ENCODE measurements around the gene SHROOM3. TPM values are rescaled to one million over a fixed set of nuclear protein-coding genes. Genes with fewer than 3 reads are reported as not detected.
"Not testable (repeated sequence)": the region's sequence is repeated elsewhere in the genome, so short reads cannot be mapped to it uniquely, and the experiment has no call there.

The SHROOM3 gene
- total RNA-seq, 1 donor from 2014 or later, result not detected

- H3K4me3 Mint-ChIP-seq (ENCODE audit: low read depth); H3K9me3 Mint-ChIP-seq; H3K4me1 Mint-ChIP-seq (ENCODE audit: low read depth); H3K27ac Mint-ChIP-seq; intact Hi-C loops (cut with micrococcal nuclease); DNase-seq (ENCODE audit: low spot score); H3K36me3 Mint-ChIP-seq (ENCODE audit: low read depth): not testable (repeated sequence)
- H3K27me3 Mint-ChIP-seq (ENCODE audit: low read depth), result peaks cover 10% of the 10 kb centered on the region
Observed at GRCh38 chr4:76454073-76454472, 19.0 kb downstream of the SHROOM3 start.

DNA sequence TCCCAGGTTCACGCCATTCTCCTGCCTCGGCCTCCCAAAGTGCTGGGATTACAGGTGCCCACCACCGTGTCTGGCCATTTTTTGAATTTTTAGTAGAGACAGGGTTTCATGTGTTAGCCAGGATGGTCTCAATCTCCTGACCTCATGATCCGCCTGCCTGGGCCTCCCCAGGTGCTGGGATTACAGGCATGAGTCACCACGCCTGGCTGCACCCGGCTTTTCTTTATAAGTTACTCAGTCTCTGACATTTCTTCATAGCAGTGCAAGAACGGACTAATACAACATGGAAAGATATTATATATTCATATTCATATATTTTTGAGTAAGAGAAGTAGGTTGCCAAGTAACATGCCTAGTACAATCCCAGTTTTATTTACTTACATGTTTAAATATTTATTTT lies 22.9 kb downstream of the SHROOM3 start:
- intact Hi-C loops (cut with micrococcal nuclease), result no loop called here
- Mint-ChIP-seq H3K36me3 (ENCODE audit: low read depth) (no peaks in the 10 kb centered on the region), H3K9me3 (peaks cover 4% of the 10 kb centered on the region), H3K4me3 (ENCODE audit: low read depth) (no peak overlapping the region), H3K27me3 (ENCODE audit: low read depth) (peaks cover 3% of the 10 kb centered on the region), H3K27ac (no peak overlapping the region), H3K4me1 (ENCODE audit: low read depth) (no peaks in the 10 kb centered on the region)
- DNase-seq (ENCODE audit: low spot score), result no peak

DNA sequence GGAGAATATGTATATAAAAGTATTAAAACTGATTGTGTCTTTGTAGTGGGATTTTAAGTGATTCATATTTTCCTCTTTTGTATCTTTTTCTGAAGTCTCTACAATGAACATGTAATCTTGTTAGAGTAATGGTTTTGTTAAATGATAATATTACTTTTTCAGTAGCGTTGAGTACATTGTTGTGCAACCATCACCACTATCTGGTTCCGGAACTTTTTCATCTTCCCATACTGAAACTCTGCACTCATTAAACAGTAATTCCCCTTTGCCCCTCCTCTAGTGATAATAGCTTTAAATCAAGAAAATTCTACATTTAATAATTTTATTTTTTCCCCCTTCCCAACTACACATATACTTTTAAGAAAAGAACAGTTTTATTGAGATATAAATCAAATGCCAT lies 23.3 kb downstream of the SHROOM3 start:
- H3K27me3 Mint-ChIP-seq (ENCODE audit: low read depth), result peaks cover 3% of the 10 kb centered on the region
- no peaks in the 10 kb centered on the region for H3K36me3 Mint-ChIP-seq (ENCODE audit: low read depth)
- peaks cover 8% of the 10 kb centered on the region for H3K9me3 Mint-ChIP-seq
- intact Hi-C loops (cut with micrococcal nuclease), result no loop called here
- no peaks in the 10 kb centered on the region for H3K4me1 Mint-ChIP-seq (ENCODE audit: low read depth)
- no peak for DNase-seq (ENCODE audit: low spot score)
- no peak overlapping the region for H3K4me3 Mint-ChIP-seq (ENCODE audit: low read depth)
- no peak overlapping the region for H3K27ac Mint-ChIP-seq

GRCh38 chr4:76458825-76459224 lies 23.8 kb downstream of the SHROOM3 start:
- H3K27me3 Mint-ChIP-seq (ENCODE audit: low read depth), result peaks cover 3% of the 10 kb centered on the region

GRCh38 chr4:76459291-76459723 lies 24.3 kb downstream of the SHROOM3 start:
- H3K4me1 Mint-ChIP-seq (ENCODE audit: low read depth), result no peaks in the 10 kb centered on the region
- H3K27me3 Mint-ChIP-seq (ENCODE audit: low read depth), result peaks cover 3% of the 10 kb centered on the region
- no peaks in the 10 kb centered on the region for H3K36me3 Mint-ChIP-seq (ENCODE audit: low read depth)
- intact Hi-C loops (cut with micrococcal nuclease), result no loop called here
- no peak for DNase-seq (ENCODE audit: low spot score)
- H3K9me3 Mint-ChIP-seq, result peaks cover 9% of the 10 kb centered on the region
- H3K27ac Mint-ChIP-seq, result no peak overlapping the region
- H3K4me3 Mint-ChIP-seq (ENCODE audit: low read depth), result no peak overlapping the region

More at GRCh38 chr4:76458825-76459224, 23.8 kb downstream of the SHROOM3 start:
- DNase-seq (ENCODE audit: low spot score), result no peak
- Mint-ChIP-seq H3K4me3 (ENCODE audit: low read depth) (no peak overlapping the region), H3K9me3 (peaks cover 9% of the 10 kb centered on the region), H3K27ac (no peak overlapping the region), H3K36me3 (ENCODE audit: low read depth) (no peaks in the 10 kb centered on the region), H3K4me1 (ENCODE audit: low read depth) (no peaks in the 10 kb centered on the region)
- intact Hi-C loops (cut with micrococcal nuclease), result no loop called here

GRCh38 chr4:76463568-76463967 lies 28.5 kb downstream of the SHROOM3 start:
- intact Hi-C loops (cut with micrococcal nuclease), result no loop called here

DNA sequence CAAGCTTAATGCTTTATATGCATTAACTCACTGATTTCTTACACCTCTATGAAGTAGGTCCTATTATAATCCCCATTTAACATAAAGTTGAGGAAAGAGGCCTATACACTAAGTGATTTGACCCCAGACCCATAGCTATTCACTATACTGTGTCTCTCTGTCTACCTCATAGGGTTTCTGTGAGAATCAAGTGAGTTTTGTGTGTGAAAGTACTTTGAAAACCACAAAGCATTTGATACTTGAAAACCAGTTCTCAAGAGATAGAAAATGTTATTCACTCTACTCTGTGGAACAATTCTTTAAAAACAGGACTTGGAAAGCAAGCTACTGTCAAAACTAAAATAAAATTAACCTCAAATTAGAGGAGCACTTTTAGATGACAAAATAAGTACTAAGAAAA lies 35.0 kb downstream of the SHROOM3 start:
- H3K27ac Mint-ChIP-seq, result no peak overlapping the region
- no peaks in the 10 kb centered on the region for H3K9me3 Mint-ChIP-seq
- DNase-seq (ENCODE audit: low spot score), result no peak
- H3K27me3 Mint-ChIP-seq (ENCODE audit: low read depth), result peaks cover 5% of the 10 kb centered on the region
- no peaks in the 10 kb centered on the region for H3K4me1 Mint-ChIP-seq (ENCODE audit: low read depth)
- intact Hi-C loops (cut with micrococcal nuclease), result no loop called here
- H3K36me3 Mint-ChIP-seq (ENCODE audit: low read depth), result no peaks in the 10 kb centered on the region
- no peak overlapping the region for H3K4me3 Mint-ChIP-seq (ENCODE audit: low read depth)

More at GRCh38 chr4:76463568-76463967, 28.5 kb downstream of the SHROOM3 start:
- Mint-ChIP-seq H3K4me3 (ENCODE audit: low read depth) (no peak overlapping the region), H3K4me1 (ENCODE audit: low read depth) (no peaks in the 10 kb centered on the region), H3K27ac (no peak overlapping the region), H3K9me3 (peaks cover 9% of the 10 kb centered on the region), H3K27me3 (ENCODE audit: low read depth) (peaks cover 6% of the 10 kb centered on the region), H3K36me3 (ENCODE audit: low read depth) (no peaks in the 10 kb centered on the region)
- no peak for DNase-seq (ENCODE audit: low spot score)

GRCh38 chr4:76470532-76470931 lies 35.5 kb downstream of the SHROOM3 start:
- Mint-ChIP-seq H3K4me1 (ENCODE audit: low read depth) (no peaks in the 10 kb centered on the region), H3K27ac (no peak overlapping the region), H3K36me3 (ENCODE audit: low read depth) (no peaks in the 10 kb centered on the region), H3K9me3 (no peaks in the 10 kb centered on the region), H3K4me3 (ENCODE audit: low read depth) (no peak overlapping the region), H3K27me3 (ENCODE audit: low read depth) (peaks cover 5% of the 10 kb centered on the region)
- no peak for DNase-seq (ENCODE audit: low spot score)
- intact Hi-C loops (cut with micrococcal nuclease), result no loop called here

DNA sequence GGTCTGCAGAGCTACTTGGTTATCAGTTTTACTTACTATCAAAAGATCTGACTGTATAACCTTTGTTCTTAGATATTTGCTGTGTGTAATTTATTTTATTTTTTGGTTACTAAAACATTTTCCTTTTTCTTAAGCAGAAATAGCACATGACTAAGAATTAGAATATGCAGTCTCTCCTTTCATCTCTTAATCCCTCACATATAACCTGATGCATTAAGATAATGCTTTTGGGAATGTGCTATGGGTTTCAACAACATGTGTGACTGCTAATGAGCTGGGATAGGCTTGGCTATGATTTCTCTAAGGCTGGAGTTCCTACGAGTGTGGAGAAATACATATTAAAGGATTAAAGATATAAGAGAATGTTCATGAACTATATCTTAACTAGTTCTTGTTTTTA lies 41.5 kb downstream of the SHROOM3 start:
- Mint-ChIP-seq H3K27me3 (ENCODE audit: low read depth) (peaks cover 8% of the 10 kb centered on the region), H3K9me3 (peaks cover 11% of the 10 kb centered on the region), H3K27ac (no peak overlapping the region), H3K36me3 (ENCODE audit: low read depth) (no peaks in the 10 kb centered on the region), H3K4me3 (ENCODE audit: low read depth) (no peak overlapping the region), H3K4me1 (ENCODE audit: low read depth) (no peaks in the 10 kb centered on the region)
- intact Hi-C loops (cut with micrococcal nuclease), result no loop called here
- no peak for DNase-seq (ENCODE audit: low spot score)

GRCh38 chr4:76484654-76485053 lies 49.6 kb downstream of the SHROOM3 start:
- H3K27me3 Mint-ChIP-seq (ENCODE audit: low read depth), result peaks cover 6% of the 10 kb centered on the region
- H3K27ac Mint-ChIP-seq, result no peak overlapping the region
- DNase-seq (ENCODE audit: low spot score), result no peak
- no peaks in the 10 kb centered on the region for H3K36me3 Mint-ChIP-seq (ENCODE audit: low read depth)
- H3K9me3 Mint-ChIP-seq, result peaks cover 6% of the 10 kb centered on the region
- H3K4me3 Mint-ChIP-seq (ENCODE audit: low read depth), result no peak overlapping the region
- intact Hi-C loops (cut with micrococcal nuclease), result no loop called here
- H3K4me1 Mint-ChIP-seq (ENCODE audit: low read depth), result no peaks in the 10 kb centered on the region

GRCh38 chr4:76485450-76485849 lies 50.4 kb downstream of the SHROOM3 start:
- Mint-ChIP-seq H3K27me3 (ENCODE audit: low read depth) (peaks cover 6% of the 10 kb centered on the region), H3K4me1 (ENCODE audit: low read depth) (no peaks in the 10 kb centered on the region), H3K4me3 (ENCODE audit: low read depth) (no peak overlapping the region), H3K36me3 (ENCODE audit: low read depth) (no peaks in the 10 kb centered on the region), H3K9me3 (peaks cover 5% of the 10 kb centered on the region), H3K27ac (no peak overlapping the region)
- intact Hi-C loops (cut with micrococcal nuclease), result no loop called here
- DNase-seq (ENCODE audit: low spot score), result no peak

DNA sequence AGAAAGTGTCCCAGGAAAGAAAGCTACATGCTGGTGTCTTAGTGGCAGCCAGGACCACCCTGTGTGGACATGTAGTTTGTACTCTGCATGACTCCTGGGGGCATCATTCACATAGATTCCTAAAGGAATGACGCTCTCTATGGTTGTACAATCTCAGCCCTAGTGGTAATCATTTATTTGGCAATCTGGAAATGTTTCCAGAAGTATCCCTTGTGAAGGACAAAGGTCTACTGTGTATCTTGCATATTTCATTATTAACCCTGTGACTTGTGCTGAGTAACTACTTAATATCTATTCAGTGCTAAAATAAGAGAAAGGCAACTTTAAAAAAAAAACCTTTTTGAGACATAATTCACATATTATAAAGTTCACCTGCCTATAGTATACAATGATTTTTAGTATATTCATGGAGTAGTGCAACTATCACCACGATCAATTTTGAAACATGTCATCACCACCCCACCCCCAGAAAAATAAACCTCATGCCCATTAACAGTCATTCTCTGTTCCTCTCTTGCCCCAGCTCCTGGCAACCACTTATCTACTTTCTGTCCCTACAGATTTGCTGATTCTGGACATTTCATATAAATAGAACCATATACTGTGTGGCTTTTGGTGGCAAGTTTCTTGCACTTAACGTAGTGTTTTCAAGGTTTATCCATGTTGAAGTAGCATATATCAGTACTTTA lies 51.7 kb downstream of the SHROOM3 start:
- Mint-ChIP-seq H3K36me3 (ENCODE audit: low read depth) (no peaks in the 10 kb centered on the region), H3K4me3 (ENCODE audit: low read depth) (no peak overlapping the region), H3K27me3 (ENCODE audit: low read depth) (peaks cover 5% of the 10 kb centered on the region), H3K4me1 (ENCODE audit: low read depth) (no peaks in the 10 kb centered on the region), H3K27ac (no peak overlapping the region), H3K9me3 (no peaks in the 10 kb centered on the region)
- intact Hi-C loops (cut with micrococcal nuclease), result no loop called here
- no peak for DNase-seq (ENCODE audit: low spot score)

GRCh38 chr4:76487621-76488020 lies 52.6 kb downstream of the SHROOM3 start:
- intact Hi-C loops (cut with micrococcal nuclease), result no loop called here
- Mint-ChIP-seq H3K27ac (no peak overlapping the region), H3K4me3 (ENCODE audit: low read depth) (no peak overlapping the region), H3K4me1 (ENCODE audit: low read depth) (no peaks in the 10 kb centered on the region), H3K27me3 (ENCODE audit: low read depth) (peaks cover 5% of the 10 kb centered on the region), H3K9me3 (no peaks in the 10 kb centered on the region), H3K36me3 (ENCODE audit: low read depth) (no peaks in the 10 kb centered on the region)
- no peak for DNase-seq (ENCODE audit: low spot score)

DNA sequence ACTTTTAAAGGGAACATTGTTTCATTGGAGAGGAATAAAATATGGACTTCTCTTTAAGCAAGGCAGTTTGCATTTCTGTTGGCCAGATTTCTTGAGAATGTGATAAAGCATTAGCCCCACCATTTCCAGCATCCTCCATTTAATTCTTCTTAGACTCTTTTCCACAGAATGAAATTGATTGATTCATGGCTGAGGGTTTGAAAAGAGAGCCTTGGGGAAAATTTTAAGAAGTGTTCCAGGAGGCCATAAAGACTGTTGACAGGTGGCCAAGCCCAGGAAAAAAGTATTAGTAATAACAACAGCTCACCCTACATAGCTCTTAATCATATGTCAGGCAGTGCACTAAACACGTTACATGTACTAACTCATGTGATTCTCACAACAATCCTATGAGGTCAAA lies 53.4 kb downstream of the SHROOM3 start:
- no peak overlapping the region for H3K4me3 Mint-ChIP-seq (ENCODE audit: low read depth)
- no peaks in the 10 kb centered on the region for H3K9me3 Mint-ChIP-seq
- H3K4me1 Mint-ChIP-seq (ENCODE audit: low read depth), result no peaks in the 10 kb centered on the region
- H3K36me3 Mint-ChIP-seq (ENCODE audit: low read depth), result no peaks in the 10 kb centered on the region
- peaks cover 5% of the 10 kb centered on the region for H3K27me3 Mint-ChIP-seq (ENCODE audit: low read depth)
- no peak for DNase-seq (ENCODE audit: low spot score)
- no peak overlapping the region for H3K27ac Mint-ChIP-seq
- intact Hi-C loops (cut with micrococcal nuclease), result no loop called here
